LNCaP clone FGC (cell line): ENCODE data around the gene ESYT2.
A peak's percentile ranks its signal among the peaks of the same experiment; 100 is the strongest.
"Not testable (repeated sequence)": the region's sequence is repeated elsewhere in the genome, so short reads cannot be mapped to it uniquely, and the experiment has no call there.

ENCODE experiments used
- DNase-seq: peaks from one replicate; pipeline ENCODE4 v3.0.0-alpha.2; 2011; ENCODE audit warnings: low read depth
- H3K4me3 ChIP-seq: 2 replicates; pipeline ENCODE4 v1.5.1; 2011; ENCODE audit warnings: mild to moderate bottlenecking, low read depth, low read length, control low read depth
- CTCF ChIP-seq: IDR thresholded peaks from 2 replicates; pipeline ENCODE4 v1.5.1; 2012; ENCODE audit warnings: mild to moderate bottlenecking; ENCODE audit not compliant: control insufficient read depth, insufficient read depth; ENCODE audit errors: extremely low read depth

The ESYT2 gene

GRCh38 chr7:158710651-158711102, 118.6 kb downstream of the ESYT2 start:
- no peak for TF ChIP-seq CTCF
- no peak for DNase-seq
- H3K4me3 ChIP-seq = no peak overlapping the region

GRCh38 chr7:158707610-158708009, 121.7 kb downstream of the ESYT2 start:
- no peak for DNase-seq
- H3K4me3 ChIP-seq = no peak overlapping the region
- no peak for TF ChIP-seq CTCF

- no peak for TF ChIP-seq CTCF
- no peak for DNase-seq
- no peak overlapping the region for H3K4me3 ChIP-seq
These were observed 122.4 kb downstream of the ESYT2 start for GRCh38 chr7:158706710-158707590.

- DNase-seq = no peak
- no peak for TF ChIP-seq CTCF
- no peak overlapping the region for H3K4me3 ChIP-seq
These were observed 123.0 kb downstream of the ESYT2 start for GRCh38 chr7:158706273-158706704.

- TF ChIP-seq CTCF = no peak
- no peak for DNase-seq
- peak overlapping the region; percentile 98 for H3K4me3 ChIP-seq
These were observed 124.0 kb downstream of the ESYT2 start for GRCh38 chr7:158705234-158705850.

- H3K4me3 ChIP-seq = peak within 1 kb of the TSS; percentile 98
- peak; percentile 95 for DNase-seq
- TF ChIP-seq CTCF = no peak
These were observed 124.6 kb downstream of the ESYT2 start, which contains the start of gene NCAPG2 for GRCh38 chr7:158704524-158705233. Gene NCAPG2, minus strand, starts transcription at chr7:158704804. Its CDS starts 2,905 bp downstream, at chr7:158701899.

- peak overlapping the region; percentile 98 for H3K4me3 ChIP-seq
- not testable (repeated sequence) for DNase-seq
These were observed 125.4 kb downstream of the ESYT2 start for GRCh38 chr7:158703679-158704523.
